GM12892 (cell line): ENCODE results near the gene KAZN.

Experiments used
- POLR2A ChIP-seq: IDR thresholded peaks from 2 replicates; pipeline ENCODE4 v1.6.1; 2011; ENCODE audit warnings: low read depth, low read length, control low read depth
- POLR2AphosphoS5 ChIP-seq: IDR thresholded peaks from 2 replicates; pipeline ENCODE4 v1.6.1; 2011; ENCODE audit warnings: low read depth, low read length, control low read depth

DNA sequence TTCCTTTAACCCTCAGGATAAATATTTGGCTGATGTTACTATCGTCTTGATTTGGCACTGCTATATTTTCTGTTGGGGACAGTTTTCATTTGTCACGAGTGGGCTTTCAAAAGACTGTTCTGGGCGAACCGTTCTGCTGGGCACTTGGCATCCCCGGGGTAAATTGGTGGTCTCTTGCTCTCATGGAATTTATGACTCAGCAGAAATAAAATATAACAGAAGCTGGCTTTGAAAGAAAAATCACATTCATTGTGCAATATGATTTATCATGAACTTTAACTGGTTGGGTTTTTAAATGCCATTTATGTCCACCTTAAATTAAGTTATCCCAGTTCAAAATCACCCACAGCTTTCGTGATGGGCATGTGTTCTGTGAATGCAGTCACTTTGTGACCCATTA is 147.3 kb downstream of the KAZN start:
- TF ChIP-seq POLR2A (no peak), POLR2AphosphoS5 (no peak)
